AG10803 (cell line): ENCODE results near the gene ENTPD6.

ENCODE experiments used
- DNase-seq: peaks from one replicate; pipeline ENCODE4 v3.0.0; 2010; ENCODE audit warnings: low read depth
- H3K4me3 ChIP-seq: 2 replicates; pipeline ENCODE4 v1.5.1; 2011; ENCODE audit warnings: mild to moderate bottlenecking, low read length, control low read depth
- TF ChIP-seq, protein P1 (sequence below): conservative IDR thresholded peaks from 2 replicates; pipeline ENCODE4 v1.5.1; 2011; ENCODE audit warnings: mild to moderate bottlenecking, low read length, control low read depth, inconsistent platforms

ENTPD6 gene

DNA sequence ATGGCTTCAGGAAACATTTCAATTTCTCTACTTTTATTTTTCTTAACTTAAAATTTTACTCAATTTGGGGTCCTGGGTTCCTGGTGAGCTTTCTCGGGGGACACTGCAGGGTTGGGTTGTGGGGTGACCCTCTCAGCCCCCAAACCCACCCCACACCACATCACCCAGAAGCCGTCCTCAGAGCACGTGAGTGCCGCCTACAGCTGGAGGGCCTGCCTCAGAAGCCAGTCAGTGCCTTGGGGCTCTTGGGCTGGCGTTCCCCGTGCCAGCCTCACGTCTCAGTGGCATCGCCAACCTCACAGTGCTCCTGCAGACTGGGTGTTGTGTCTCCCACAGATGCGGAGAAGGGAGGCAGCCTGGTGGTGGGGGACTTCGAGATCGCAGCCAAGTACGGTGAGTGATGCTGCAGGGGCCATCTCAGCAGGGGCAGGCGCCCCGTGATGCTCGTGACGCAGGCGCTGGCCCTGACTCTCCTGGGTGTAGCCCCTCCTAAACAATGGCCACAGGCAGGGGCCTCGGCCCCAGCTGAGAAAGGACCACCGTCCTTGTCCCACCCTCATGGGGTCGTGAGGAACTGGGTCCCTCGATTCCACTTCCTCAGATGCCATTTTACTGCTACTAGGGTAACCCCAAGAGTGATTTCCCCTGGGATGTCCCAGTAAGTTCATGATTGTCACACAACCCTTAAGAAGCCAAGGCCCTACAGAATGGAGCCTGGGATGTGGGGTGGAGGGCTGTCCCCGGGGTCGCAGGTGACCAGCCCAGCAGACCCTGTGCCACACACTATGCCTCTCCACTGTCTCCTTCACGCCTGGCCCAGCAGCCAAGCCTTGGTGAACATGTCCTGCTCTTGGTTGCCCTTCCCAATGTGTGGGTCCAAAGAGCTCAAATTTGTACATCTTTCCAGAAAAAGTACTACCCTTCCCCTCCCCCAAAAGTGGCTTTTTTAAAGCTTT, 28.5 kb downstream of the ENTPD6 start:
- TF ChIP-seq, protein P1, sequence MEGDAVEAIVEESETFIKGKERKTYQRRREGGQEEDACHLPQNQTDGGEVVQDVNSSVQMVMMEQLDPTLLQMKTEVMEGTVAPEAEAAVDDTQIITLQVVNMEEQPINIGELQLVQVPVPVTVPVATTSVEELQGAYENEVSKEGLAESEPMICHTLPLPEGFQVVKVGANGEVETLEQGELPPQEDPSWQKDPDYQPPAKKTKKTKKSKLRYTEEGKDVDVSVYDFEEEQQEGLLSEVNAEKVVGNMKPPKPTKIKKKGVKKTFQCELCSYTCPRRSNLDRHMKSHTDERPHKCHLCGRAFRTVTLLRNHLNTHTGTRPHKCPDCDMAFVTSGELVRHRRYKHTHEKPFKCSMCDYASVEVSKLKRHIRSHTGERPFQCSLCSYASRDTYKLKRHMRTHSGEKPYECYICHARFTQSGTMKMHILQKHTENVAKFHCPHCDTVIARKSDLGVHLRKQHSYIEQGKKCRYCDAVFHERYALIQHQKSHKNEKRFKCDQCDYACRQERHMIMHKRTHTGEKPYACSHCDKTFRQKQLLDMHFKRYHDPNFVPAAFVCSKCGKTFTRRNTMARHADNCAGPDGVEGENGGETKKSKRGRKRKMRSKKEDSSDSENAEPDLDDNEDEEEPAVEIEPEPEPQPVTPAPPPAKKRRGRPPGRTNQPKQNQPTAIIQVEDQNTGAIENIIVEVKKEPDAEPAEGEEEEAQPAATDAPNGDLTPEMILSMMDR, result no peak
- no peak for DNase-seq
- H3K4me3 ChIP-seq, result no peak overlapping the region

DNA sequence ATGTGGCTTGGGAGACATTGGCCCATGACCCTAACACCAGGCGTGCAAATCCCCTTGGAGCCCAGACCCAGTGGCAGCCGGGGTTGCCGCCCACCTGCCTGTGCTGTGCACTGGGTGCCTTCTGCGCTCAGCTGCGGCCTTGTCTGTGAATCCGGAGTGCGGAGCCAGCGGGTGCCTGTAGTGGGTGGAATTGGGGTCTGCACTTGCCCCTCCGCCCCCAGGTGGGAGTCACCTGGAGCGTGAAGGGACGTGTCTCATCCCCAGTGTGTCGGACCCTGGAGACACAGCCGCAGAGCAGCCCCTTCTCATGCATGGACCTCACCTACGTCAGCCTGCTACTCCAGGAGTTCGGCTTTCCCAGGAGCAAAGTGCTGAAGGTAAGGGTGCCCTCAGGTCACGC, 29.4 kb downstream of the ENTPD6 start:
- no peak overlapping the region for H3K4me3 ChIP-seq
- no peak for DNase-seq
- TF ChIP-seq, protein P1, result no peak

DNA sequence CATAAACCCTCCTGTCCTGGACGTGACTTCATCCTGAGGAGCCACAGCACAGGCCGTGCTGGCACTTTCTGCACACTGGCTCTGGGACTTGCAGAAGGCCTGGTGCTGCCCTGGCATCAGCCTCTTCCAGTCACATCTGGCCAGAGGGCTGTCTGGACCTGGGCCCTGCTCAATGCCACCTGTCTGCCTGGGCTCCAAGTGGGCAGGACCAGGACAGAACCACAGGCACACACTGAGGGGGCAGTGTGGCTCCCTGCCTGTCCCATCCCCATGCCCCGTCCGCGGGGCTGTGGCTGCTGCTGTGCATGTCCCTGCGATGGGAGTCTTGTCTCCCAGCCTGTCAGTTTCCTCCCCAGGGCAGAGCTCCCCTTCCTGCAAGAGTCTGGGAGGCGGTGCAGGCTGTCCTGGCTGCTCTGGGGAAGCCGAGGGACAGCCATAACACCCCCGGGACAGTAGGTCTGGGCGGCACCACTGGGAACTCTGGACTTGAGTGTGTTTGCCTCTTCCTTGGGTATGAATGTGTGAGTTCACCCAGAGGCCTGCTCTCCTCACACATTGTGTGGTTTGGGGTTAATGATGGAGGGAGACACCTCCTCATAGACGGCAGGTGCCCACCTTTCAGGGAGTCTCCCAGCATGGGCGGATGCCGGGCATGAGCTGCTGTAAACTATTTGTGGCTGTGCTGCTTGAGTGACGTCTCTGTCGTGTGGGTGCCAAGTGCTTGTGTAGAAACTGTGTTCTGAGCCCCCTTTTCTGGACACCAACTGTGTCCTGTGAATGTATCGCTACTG, 30.3 kb downstream of the ENTPD6 start:
- TF ChIP-seq, protein P1, result no peak
- no peak overlapping the region for H3K4me3 ChIP-seq
- DNase-seq, result no peak

DNA sequence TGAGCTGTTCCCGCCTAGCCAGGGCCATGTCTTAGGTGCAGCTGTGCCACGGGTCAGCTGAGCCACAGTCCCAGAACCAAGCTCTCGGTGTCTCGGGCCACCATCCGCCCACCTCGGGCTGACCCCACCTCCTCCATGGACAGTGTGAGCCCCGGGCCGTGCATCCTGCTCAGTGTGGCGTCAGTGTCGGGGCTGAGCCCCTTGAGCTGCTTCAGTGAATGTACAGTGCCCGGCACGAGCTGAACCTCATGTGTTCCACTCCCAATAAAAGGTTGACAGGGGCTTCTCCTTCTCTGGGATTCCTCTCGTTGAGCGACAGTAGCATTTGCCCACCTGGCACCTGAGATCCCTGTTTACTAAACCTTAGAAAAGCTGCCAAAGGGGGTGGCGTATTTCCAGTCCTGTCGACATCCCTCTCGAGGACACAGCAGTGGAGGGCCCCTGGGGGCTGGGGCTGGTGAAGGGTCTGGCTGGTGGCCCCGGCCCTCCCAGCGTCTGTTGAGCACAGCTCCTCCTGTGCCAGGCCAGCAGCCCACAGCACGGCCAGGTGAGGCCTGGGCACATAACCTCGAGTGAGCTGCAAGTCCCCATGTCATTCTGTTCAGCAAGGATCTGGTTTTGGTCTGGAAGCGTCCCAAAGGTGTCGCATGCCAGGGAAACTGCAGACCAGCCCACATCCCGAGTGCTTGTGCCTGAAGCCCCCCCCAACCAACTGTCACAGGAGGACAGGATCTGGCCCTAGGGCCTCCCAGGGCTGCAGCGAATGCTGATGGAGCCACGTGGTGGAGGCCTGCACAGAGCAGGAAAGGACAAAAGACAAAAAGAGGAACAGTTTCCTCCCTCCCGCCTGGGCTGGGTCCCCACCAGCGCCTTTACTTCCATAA, 31.2 kb downstream of the ENTPD6 start:
- no peak overlapping the region for H3K4me3 ChIP-seq
- peak; percentile 14 for DNase-seq
- TF ChIP-seq, protein P1, result no peak

DNA sequence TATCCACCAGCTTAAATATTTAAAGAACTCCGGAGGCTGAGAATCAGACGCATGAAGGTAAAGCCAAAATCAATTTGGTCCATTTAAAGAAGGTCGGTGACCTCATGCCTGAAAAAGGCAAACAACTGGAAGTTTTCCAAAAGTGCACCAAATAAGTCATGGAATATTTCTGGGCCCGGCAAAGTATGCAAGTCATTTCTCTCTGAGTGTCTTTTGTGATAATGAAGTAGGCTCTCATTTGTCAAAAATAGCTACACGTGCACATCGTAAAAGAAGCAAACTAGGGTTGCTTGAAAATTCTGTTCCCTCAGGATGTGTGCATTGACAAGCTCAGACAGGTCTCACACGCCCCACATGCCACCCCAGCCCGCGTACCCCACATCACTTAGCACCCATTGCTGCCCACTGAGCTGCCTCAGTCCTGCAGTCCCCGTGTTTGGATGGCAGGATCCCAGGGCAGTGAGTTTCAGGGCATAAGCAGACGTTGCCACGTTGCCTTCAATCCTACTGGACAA, 31.9 kb downstream of the ENTPD6 start:
- TF ChIP-seq, protein P1, result no peak
- no peak overlapping the region for H3K4me3 ChIP-seq
- DNase-seq, result peak; percentile 81

DNA sequence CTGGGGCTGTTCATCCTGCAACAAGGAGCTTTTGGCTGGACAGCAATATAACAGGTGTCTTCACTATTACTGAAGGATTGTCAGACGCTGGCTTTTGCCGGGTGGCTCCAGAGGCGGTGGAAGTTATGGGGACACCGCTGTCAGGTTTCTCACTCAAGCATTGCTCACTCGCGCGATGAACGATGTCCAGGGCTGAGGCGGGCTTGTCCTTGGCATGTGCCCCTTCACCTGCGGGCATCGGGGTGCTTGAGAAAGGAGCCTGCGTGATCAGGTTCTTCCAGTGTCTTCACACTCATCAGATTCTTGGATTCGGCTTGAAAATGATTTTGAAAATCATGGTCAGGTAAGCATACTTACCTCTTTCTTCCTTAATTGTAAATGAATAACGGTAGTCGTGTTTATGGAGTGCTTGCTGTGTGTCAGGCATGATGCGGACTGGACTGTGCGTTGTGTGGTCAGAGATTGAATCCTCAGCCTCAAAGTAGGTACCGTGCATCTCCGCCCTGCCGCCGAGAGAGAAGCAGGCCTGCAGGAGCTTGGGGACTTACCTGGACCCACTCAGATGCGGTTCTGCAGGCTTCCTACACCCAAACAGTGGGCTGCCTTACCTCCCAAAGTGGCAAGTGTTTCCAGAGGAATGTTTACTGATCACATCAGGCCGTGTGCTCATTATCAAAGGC, 34.1 kb downstream of the ENTPD6 start:
- no peak for DNase-seq

More for the DNA sequence above, 34.1 kb downstream of the ENTPD6 start:
- TF ChIP-seq, protein P1, result no peak
- no peak overlapping the region for H3K4me3 ChIP-seq
